Brain microvascular endothelial cell (primary cell): ENCODE measurements around the gene RPS6KC1.

Experiments used
- DNase-seq: peaks from one replicate; pipeline ENCODE4 v3.0.0-alpha.2; 2020
- H3K27ac ChIP-seq: fragments of 250-450 bp; sonication (Bioruptor Pico); 2 replicates; pipeline ENCODE4 v1.5.1; 2020; ENCODE audit warnings: mild to moderate bottlenecking, moderate library complexity
- H3K27me3 ChIP-seq: fragments of 250-450 bp; sonication (Bioruptor Pico); replicated peaks from 2 replicates; pipeline ENCODE4 v1.5.1; 2020; ENCODE audit warnings: mild to moderate bottlenecking
- H3K36me3 ChIP-seq: fragments of 250-450 bp; sonication (Bioruptor Pico); replicated peaks from 2 replicates; pipeline ENCODE4 v1.5.1; 2020; ENCODE audit warnings: mild to moderate bottlenecking
- H3K4me3 ChIP-seq: 2 replicates; pipeline ENCODE4 v1.5.1; 2011; ENCODE audit warnings: low read depth, mild to moderate bottlenecking, control low read depth, low read length, moderate library complexity
- CTCF ChIP-seq: IDR thresholded peaks from 2 replicates; pipeline ENCODE4 v1.5.1; 2011; ENCODE audit warnings: low read depth, mild to moderate bottlenecking, moderate library complexity, low read length, control low read depth, inconsistent platforms; ENCODE audit errors: missing control alignments
- in situ Hi-C: cut with HindIII; loops from 2 replicates; pipeline ENCODE4 v1.10.0; 2017; ENCODE audit warnings: low sequenced_read_pairs, low pct_ligation_motif_present

The RPS6KC1 gene

DNA sequence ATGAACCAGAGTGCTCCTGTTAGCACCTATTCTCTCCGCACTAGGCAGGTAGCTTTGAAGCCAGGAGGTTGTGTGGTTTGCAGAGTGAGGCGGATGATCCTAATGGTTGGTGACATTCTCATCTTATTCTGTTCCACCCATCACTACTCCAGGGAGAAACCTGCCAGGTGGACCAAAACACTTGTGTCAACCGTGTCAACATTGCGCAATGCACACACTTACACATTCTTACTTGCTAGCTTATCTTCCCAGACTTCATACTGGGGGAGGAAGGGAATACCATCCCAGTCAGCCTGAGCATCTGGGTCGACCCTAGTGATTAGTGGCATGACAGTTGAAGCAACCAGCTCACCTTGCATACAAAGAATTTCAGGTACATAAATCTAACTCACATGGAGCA, 236.9 kb downstream of the RPS6KC1 start:
- Histone ChIP-seq H3K4me3 (no peak overlapping the region), H3K27ac (no peak overlapping the region), H3K27me3 (no peaks in the 10 kb centered on the region), H3K36me3 (no peaks in the 10 kb centered on the region)
- in situ Hi-C loops = no loop called here
- DNase-seq = no peak
- no peak for TF ChIP-seq CTCF

DNA sequence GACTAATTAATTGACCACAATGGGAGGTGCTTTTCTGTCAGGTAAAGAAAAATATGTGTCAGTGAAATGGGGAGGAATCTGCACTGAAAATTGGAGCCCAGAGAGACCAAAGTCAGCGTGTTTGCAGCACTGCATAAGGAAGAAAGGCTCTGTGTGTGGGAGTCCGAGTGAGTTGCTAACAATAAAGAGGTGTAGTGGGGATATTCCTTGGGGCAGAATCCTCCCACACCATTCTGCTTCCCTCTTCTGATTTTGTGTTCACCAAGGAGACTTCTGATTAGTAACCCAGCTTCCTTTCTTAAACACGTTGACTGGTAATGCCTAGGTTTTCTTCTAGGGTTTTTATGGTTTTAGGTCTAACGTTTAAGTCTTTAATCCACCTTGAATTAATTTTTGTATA, 240.5 kb downstream of the RPS6KC1 start:
- in situ Hi-C loops = no loop called here
- TF ChIP-seq CTCF = no peak
- Histone ChIP-seq H3K27me3 (no peaks in the 10 kb centered on the region), H3K36me3 (no peaks in the 10 kb centered on the region), H3K4me3 (no peak overlapping the region), H3K27ac (no peak overlapping the region)
- no peak for DNase-seq

DNA sequence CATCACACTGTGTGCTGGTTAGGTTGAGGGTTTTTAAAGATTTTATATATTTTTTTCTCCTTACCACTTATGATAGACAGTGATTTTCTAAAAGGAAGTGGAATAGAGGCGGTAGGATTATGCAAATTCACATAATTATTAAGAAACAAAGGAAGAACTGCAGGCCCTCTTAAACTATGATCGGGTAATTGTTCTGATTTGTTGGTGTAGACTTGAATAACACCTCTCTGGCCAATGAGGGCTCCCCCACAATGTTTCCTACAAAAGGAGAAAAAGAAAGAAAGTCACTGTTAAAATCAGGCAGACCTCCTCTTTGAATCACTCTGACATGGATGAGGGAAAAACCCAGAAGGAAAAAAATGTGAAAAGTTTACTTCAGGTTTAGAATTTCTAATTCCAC, 241.6 kb downstream of the RPS6KC1 start:
- Histone ChIP-seq H3K36me3 (no peaks in the 10 kb centered on the region), H3K27ac (no peak overlapping the region), H3K4me3 (no peak overlapping the region), H3K27me3 (no peaks in the 10 kb centered on the region)
- in situ Hi-C loops = no loop called here
- TF ChIP-seq CTCF = no peak
- no peak for DNase-seq

DNA sequence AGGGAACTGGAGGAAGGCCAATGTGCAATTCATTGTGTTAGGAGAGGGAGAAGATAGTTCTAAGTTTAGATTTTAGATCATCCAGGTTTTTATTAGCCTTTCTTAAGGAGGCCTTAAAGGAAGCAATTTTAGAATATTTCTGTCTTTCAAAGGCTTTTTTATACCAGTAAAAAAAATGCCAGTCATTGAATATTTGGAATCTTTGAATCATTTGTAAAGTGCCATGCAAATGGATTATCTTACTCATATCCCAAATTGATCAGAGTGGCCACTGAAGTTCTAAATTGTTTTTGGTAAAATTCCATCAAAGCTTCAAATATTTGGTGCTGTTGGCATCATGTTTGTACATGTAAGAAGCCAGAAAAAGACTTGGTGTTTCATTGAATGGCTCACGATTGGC, 244.8 kb downstream of the RPS6KC1 start:
- in situ Hi-C loops = no loop called here
- no peak for DNase-seq
- no peaks in the 10 kb centered on the region for H3K36me3 ChIP-seq

GRCh38 chr1:213296558-213296957, 245.5 kb downstream of the RPS6KC1 start:
- H3K27me3 ChIP-seq = no peaks in the 10 kb centered on the region
- H3K36me3 ChIP-seq = no peaks in the 10 kb centered on the region
- no peak for DNase-seq
- no peak overlapping the region for H3K4me3 ChIP-seq
- TF ChIP-seq CTCF = no peak
- H3K27ac ChIP-seq = no peak overlapping the region
- in situ Hi-C loops = no loop called here

More for the DNA sequence above, 244.8 kb downstream of the RPS6KC1 start:
- H3K27ac ChIP-seq = no peak overlapping the region
- H3K27me3 ChIP-seq = no peaks in the 10 kb centered on the region
- no peak for TF ChIP-seq CTCF
- no peak overlapping the region for H3K4me3 ChIP-seq

- in situ Hi-C loops = no loop called here
- Histone ChIP-seq H3K4me3 (no peak overlapping the region), H3K27me3 (no peaks in the 10 kb centered on the region), H3K27ac (no peak overlapping the region), H3K36me3 (no peaks in the 10 kb centered on the region)
- no peak for TF ChIP-seq CTCF
- DNase-seq = no peak
Measured at GRCh38 chr1:213297021-213297420, 246.0 kb downstream of the RPS6KC1 start.
